Upper lobe of left lung (tissue), 6 donors: Measurements from ENCODE around the gene UGT1A8. TPM values are rescaled to one million over a fixed set of nuclear protein-coding genes. Genes with fewer than 3 reads are reported as not detected.
"Not testable (repeated sequence)": the region's sequence is repeated elsewhere in the genome, so short reads cannot be mapped to it uniquely, and the experiment has no call there.

Experiments
- ATAC-seq, 2 donors: fragments of 200-7000 bp; cut with Tn5 transposase; one replicate each; pipeline ENCODE4 v1.9.1; 2022; ENCODE audit warnings: mild to moderate bottlenecking in 2 of 2, moderate library complexity in 2 of 2; ENCODE audit not compliant: low FRiP score in 2 of 2
- DNase-seq, 2 donors: peaks; one replicate each; pipeline ENCODE4 v3.0.0-alpha.2; 2019 to 2020
- H3K27ac ChIP-seq, 4 donors: fragments of 200-600 bp; sonication (generic); one replicate each; pipeline ENCODE4 v1.5.1; 2016 to 2019
- H3K27me3 ChIP-seq, 4 donors: fragments of 200-600 bp; sonication (generic); one replicate each; pipeline ENCODE4 v1.5.1; 2017 to 2019
- H3K36me3 ChIP-seq, 4 donors: fragments of 200-600 bp; sonication (generic); one replicate each; pipeline ENCODE4 v1.5.1; 2016 to 2019
- H3K4me1 ChIP-seq, 4 donors: fragments of 200-600 bp; sonication (generic); one replicate each; pipeline ENCODE4 v1.5.1; 2018 to 2019
- H3K4me3 ChIP-seq, 4 donors: fragments of 200-600 bp; sonication (generic); one replicate each; pipeline ENCODE4 v1.5.1; 2017 to 2019; ENCODE audit warnings: mild to moderate bottlenecking in 2 of 4, moderate library complexity in 1 of 4
- H3K9me3 ChIP-seq, 4 donors: fragments of 200-600 bp; sonication (generic); one replicate each; pipeline ENCODE4 v1.5.1; 2018 to 2019
- CTCF ChIP-seq, 6 experiments: fragments of 450-650 bp in 4 of 6; fragments of 200-600 bp in 2 of 6; sonication (generic) in 2 of 6; IDR thresholded peaks; one replicate each; pipeline ENCODE4 v1.5.1; 2016 to 2019; ENCODE audit warnings: antibody characterized with exemption in 6 of 6
- EP300 ChIP-seq, 4 donors: sonication (generic); formaldehyde crosslinking; IDR thresholded peaks; one replicate each; pipeline ENCODE4 v1.5.1; 2017; ENCODE audit warnings: antibody characterized with exemption in 4 of 4, control low read depth in 2 of 4
- POLR2A ChIP-seq, 4 donors: fragments of 450-650 bp; IDR thresholded peaks; one replicate each; pipeline ENCODE4 v1.5.1; 2016 to 2017; ENCODE audit warnings: antibody characterized with exemption in 4 of 4, mild to moderate bottlenecking in 2 of 4
- POLR2AphosphoS5 ChIP-seq, 2 donors: sonication (generic); formaldehyde crosslinking; IDR thresholded peaks; one replicate each; pipeline ENCODE4 v1.5.1; 2017; ENCODE audit warnings: antibody characterized with exemption in 2 of 2
- WGBS, 2 donors: methylation state at CpG; one replicate each; pipeline ENCODE4 v1.1.5; 2017 to 2018; 5-methylcytosine and 5-hydroxymethylcytosine counted together
- total RNA-seq, 6 donors: library from RNA; depleted of rRNA in 4 of 6; stranded (reverse); fragments of >200 nt in 4 of 6; gene quantifications; one replicate each; pipeline versions ENCODE4 v1.1.0 to v1.2.1, GENCODE V29; 2016 to 2021
- donor health status: DM: no; HTN: no; CAD: no; lungs with moderate emphysema.
- donor health status: DM: no; HTN: yes; CAD: no; lungs with severe emphysema.

The UGT1A8 gene
- total RNA-seq, 6 donors from 2014 or later: not detected

GRCh38 chr2:233746475-233747282 is 129.2 kb downstream of the UGT1A8 start:
- no peaks in the 10 kb centered on the region for H3K9me3 ChIP-seq
- no peak overlapping the region for H3K27ac ChIP-seq
- DNase-seq: no peak
- WGBS, 2 donors: 74 to 75% methylated on average over 10 of the region's 10 CpGs
- H3K36me3 ChIP-seq: no peaks in the 10 kb centered on the region
- H3K4me1 ChIP-seq: no peaks in the 10 kb centered on the region
- no peak for ATAC-seq
- no peak for TF ChIP-seq CTCF (IDR thresholded peaks at IDR 0.05)
- TF ChIP-seq EP300 (IDR thresholded peaks at IDR 0.05): no peak
- no peak for TF ChIP-seq POLR2AphosphoS5 (IDR thresholded peaks at IDR 0.05)
- no peak for TF ChIP-seq POLR2A (IDR thresholded peaks at IDR 0.05)
- no peak overlapping the region for H3K4me3 ChIP-seq
- H3K27me3 ChIP-seq: no peaks in the 10 kb centered on the region

- Histone ChIP-seq H3K4me3 (no peak overlapping the region), H3K4me1 (no peaks in the 10 kb centered on the region), H3K27ac (no peak overlapping the region), H3K9me3 (no peaks in the 10 kb centered on the region), H3K27me3 (no peaks in the 10 kb centered on the region), H3K36me3 (no peaks in the 10 kb centered on the region)
- TF ChIP-seq CTCF (IDR thresholded peaks at IDR 0.05): no peak
- TF ChIP-seq EP300 (IDR thresholded peaks at IDR 0.05): no peak
- TF ChIP-seq POLR2A (IDR thresholded peaks at IDR 0.05): no peak
- 92 to 93% methylated on average over 6 of the region's 6 CpGs for WGBS, 2 donors
- DNase-seq: peak in 1 of 2 donors; percentile 41
- peak in 1 of 2 donors; percentile 28 for ATAC-seq
Measured at GRCh38 chr2:233747283-233747544, 129.8 kb downstream of the UGT1A8 start.

GRCh38 chr2:233750689-233751088 is 133.3 kb downstream of the UGT1A8 start:
- not testable (repeated sequence) for H3K4me3 ChIP-seq, H3K27ac ChIP-seq, H3K27me3 ChIP-seq, DNase-seq, H3K4me1 ChIP-seq, H3K36me3 ChIP-seq, H3K9me3 ChIP-seq, ATAC-seq
- WGBS, 2 donors: 75 to 91% methylated on average over 2 of the region's 2 CpGs

- not testable (repeated sequence) for H3K27me3 ChIP-seq, H3K4me1 ChIP-seq, ATAC-seq, DNase-seq, H3K9me3 ChIP-seq, H3K4me3 ChIP-seq, H3K36me3 ChIP-seq, H3K27ac ChIP-seq
- 72 to 84% methylated on average over 2 of the region's 2 CpGs for WGBS, 2 donors
Measured at GRCh38 chr2:233751212-233752009, 134.0 kb downstream of the UGT1A8 start.

- ATAC-seq: no peak
- 92% methylated on average over 35 to 42 of the region's 44 CpGs for WGBS, 2 donors
- no peak for TF ChIP-seq POLR2AphosphoS5 (IDR thresholded peaks at IDR 0.05)
- no peak for TF ChIP-seq POLR2A (IDR thresholded peaks at IDR 0.05)
- no peak for TF ChIP-seq EP300 (IDR thresholded peaks at IDR 0.05)
- TF ChIP-seq CTCF (IDR thresholded peaks at IDR 0.05): no peak
- no peaks in the 10 kb centered on the region for H3K4me1 ChIP-seq
- H3K4me3 ChIP-seq: no peak overlapping the region
- H3K9me3 ChIP-seq: no peaks in the 10 kb centered on the region
- no peak overlapping the region for H3K27ac ChIP-seq
- H3K27me3 ChIP-seq: no peaks in the 10 kb centered on the region
- DNase-seq: peak in 1 of 2 donors; percentile 79
- no peaks in the 10 kb centered on the region for H3K36me3 ChIP-seq
Measured at GRCh38 chr2:233754872-233755611, 137.6 kb downstream of the UGT1A8 start.
